Liver (tissue), 9 donors: ENCODE data around the gene OST4. TPM values are rescaled to one million over a fixed set of nuclear protein-coding genes. Genes with fewer than 3 reads are reported as not detected.

Experiments used
- DNase-seq: peaks from one replicate; pipeline ENCODE4 v3.0.0-alpha.2; 2017; ENCODE audit warnings: low spot score
- H3K27ac ChIP-seq, 2 donors: one replicate each; pipeline ENCODE4 v1.7.0; 2013; ENCODE audit warnings: inconsistent platforms in 2 of 2, low read length in 2 of 2, control low read depth in 1 of 2, low read depth in 1 of 2, mild to moderate bottlenecking in 1 of 2
- H3K27me3 ChIP-seq, 4 donors: one replicate each; pipeline versions ENCODE4 v1.6.1 to v1.7.0; 2013; ENCODE audit warnings: low read length in 3 of 4, inconsistent platforms in 1 of 4, mild to moderate bottlenecking in 1 of 4, moderate library complexity in 1 of 4; ENCODE audit not compliant: control insufficient read depth in 4 of 4, insufficient read depth in 4 of 4
- H3K36me3 ChIP-seq, 4 donors: one replicate each; pipeline versions ENCODE4 v1.6.1 to v1.7.0; 2013; ENCODE audit warnings: low read length in 3 of 4, mild to moderate bottlenecking in 3 of 4, low read depth in 1 of 4, moderate library complexity in 1 of 4; ENCODE audit not compliant: control insufficient read depth in 4 of 4, insufficient read depth in 3 of 4
- H3K4me1 ChIP-seq, 4 donors: one replicate each; pipeline versions ENCODE4 v1.6.1 to v1.7.0; 2013; ENCODE audit warnings: low read length in 3 of 4, mild to moderate bottlenecking in 3 of 4, moderate library complexity in 1 of 4; ENCODE audit not compliant: control insufficient read depth in 4 of 4, insufficient read depth in 4 of 4
- H3K4me3 ChIP-seq, 3 donors: one replicate each; pipeline versions ENCODE4 v1.6.1 to v1.7.0; 2013; ENCODE audit warnings: low read length in 3 of 3, control low read depth in 1 of 3, low read depth in 1 of 3, mild to moderate bottlenecking in 1 of 3
- H3K9ac ChIP-seq, 2 donors: one replicate each; pipeline ENCODE4 v1.7.0; 2013; ENCODE audit warnings: low read length in 2 of 2, mild to moderate bottlenecking in 2 of 2, moderate library complexity in 2 of 2, control low read depth in 1 of 2, low read depth in 1 of 2
- H3K9me3 ChIP-seq, 4 donors: one replicate each; pipeline versions ENCODE4 v1.6.1 to v1.7.0; 2013; ENCODE audit warnings: low read length in 3 of 4; ENCODE audit not compliant: control insufficient read depth in 4 of 4
- EGR1 ChIP-seq, 2 donors: IDR thresholded peaks; 2 replicates each; pipeline ENCODE4 v1.6.1; 2016 to 2018; ENCODE audit warnings: antibody characterized with exemption in 2 of 2, low read depth in 2 of 2
- FOXA2 ChIP-seq: IDR thresholded peaks from 2 replicates; pipeline ENCODE4 v1.6.1; 2016; ENCODE audit warnings: antibody characterized with exemption
- GABPA ChIP-seq, 2 donors: IDR thresholded peaks in 1 of 2; conservative IDR thresholded peaks in 1 of 2; 2 replicates each; pipeline ENCODE4 v1.6.1; 2016; ENCODE audit warnings: antibody characterized with exemption in 2 of 2, mild to moderate bottlenecking in 1 of 2, moderate library complexity in 1 of 2
- HNF4A ChIP-seq, 2 donors: conservative IDR thresholded peaks; 2 replicates each; pipeline ENCODE4 v1.6.1; 2016; ENCODE audit warnings: antibody characterized with exemption in 2 of 2, mild to moderate bottlenecking in 2 of 2
- HNF4G ChIP-seq: IDR thresholded peaks from 2 replicates; pipeline ENCODE4 v1.6.1; 2016; ENCODE audit warnings: antibody characterized with exemption
- JUND ChIP-seq, 2 donors: IDR thresholded peaks; 2 replicates each; pipeline ENCODE4 v1.6.1; 2016; ENCODE audit warnings: antibody characterized with exemption in 2 of 2
- NR2F2 ChIP-seq: IDR thresholded peaks from 2 replicates; pipeline ENCODE4 v1.6.1; 2016; ENCODE audit warnings: antibody characterized with exemption
- RAD21 ChIP-seq, 2 donors: IDR thresholded peaks; 2 replicates each; pipeline ENCODE4 v1.6.1; 2016; ENCODE audit warnings: antibody characterized with exemption in 2 of 2, mild to moderate bottlenecking in 2 of 2
- RXRA ChIP-seq, 2 donors: IDR thresholded peaks; 2 replicates each; pipeline ENCODE4 v1.6.1; 2017 to 2018; ENCODE audit warnings: antibody characterized with exemption in 2 of 2, mild to moderate bottlenecking in 1 of 2
- SP1 ChIP-seq: IDR thresholded peaks from 2 replicates; pipeline ENCODE4 v1.6.1; 2018; ENCODE audit warnings: antibody characterized with exemption, mild to moderate bottlenecking
- TAF1 ChIP-seq: conservative IDR thresholded peaks from 2 replicates; pipeline ENCODE4 v1.6.1; 2016; ENCODE audit warnings: antibody characterized with exemption, mild to moderate bottlenecking
- YY1 ChIP-seq: IDR thresholded peaks from 2 replicates; pipeline ENCODE4 v1.6.1; 2016; ENCODE audit warnings: antibody characterized with exemption, mild to moderate bottlenecking
- WGBS: extraction: QIAGEN DNeasy Blood & Tissue Kit; methylation state at CpG from one replicate; pipeline ENCODE4 v1.1.7; 2013; 5-methylcytosine and 5-hydroxymethylcytosine counted together
- polyA plus RNA-seq, 2 donors: library from polyadenylated mRNA; stranded (reverse) in 1 of 2; unstranded in 1 of 2; fragments of 200-250 nt in 1 of 2; fragments of >200 nt in 1 of 2; fragmentation: Nextera tagmentation in 1 of 2; extraction: Ambion mirVana in 1 of 2; gene quantifications; one replicate each; pipeline versions ENCODE4 v1.2.1 to v1.2.3, GENCODE V29; 2013 to 2015
- total RNA-seq, 2 donors: library from RNA; depleted of rRNA; stranded (reverse); fragments of >200 nt; gene quantifications; one replicate each; pipeline ENCODE4 v1.2.3, GENCODE V29; 2014
- TF ChIP-seq, protein P1 (sequence below): IDR thresholded peaks from 2 replicates; pipeline ENCODE4 v1.6.1; 2016; ENCODE audit warnings: antibody characterized with exemption
- TF ChIP-seq, protein P2 (sequence below): IDR thresholded peaks from 2 replicates; pipeline ENCODE4 v1.6.1; 2016; ENCODE audit warnings: antibody characterized with exemption, mild to moderate bottlenecking
- TF ChIP-seq, protein P3 (sequence below): IDR thresholded peaks from 2 replicates; pipeline ENCODE4 v1.6.1; 2016; ENCODE audit warnings: antibody characterized with exemption
- TF ChIP-seq, protein P4 (sequence below): fragments of 150-350 bp; IDR thresholded peaks from 2 replicates; pipeline ENCODE4 v1.5.1; 2017; ENCODE audit warnings: improper control_type of control experiment, low read depth, low read length; ENCODE audit not compliant: missing input control
- donor health status: healthy.
- donor health status: healthy.
- donor health status: healthy.
- donor health status: healthy.
- donor health status: healthy.

Gene OST4
- total and polyA plus RNA-seq, 4 donors = 94.8 to 377 (median 206) TPM

DNA sequence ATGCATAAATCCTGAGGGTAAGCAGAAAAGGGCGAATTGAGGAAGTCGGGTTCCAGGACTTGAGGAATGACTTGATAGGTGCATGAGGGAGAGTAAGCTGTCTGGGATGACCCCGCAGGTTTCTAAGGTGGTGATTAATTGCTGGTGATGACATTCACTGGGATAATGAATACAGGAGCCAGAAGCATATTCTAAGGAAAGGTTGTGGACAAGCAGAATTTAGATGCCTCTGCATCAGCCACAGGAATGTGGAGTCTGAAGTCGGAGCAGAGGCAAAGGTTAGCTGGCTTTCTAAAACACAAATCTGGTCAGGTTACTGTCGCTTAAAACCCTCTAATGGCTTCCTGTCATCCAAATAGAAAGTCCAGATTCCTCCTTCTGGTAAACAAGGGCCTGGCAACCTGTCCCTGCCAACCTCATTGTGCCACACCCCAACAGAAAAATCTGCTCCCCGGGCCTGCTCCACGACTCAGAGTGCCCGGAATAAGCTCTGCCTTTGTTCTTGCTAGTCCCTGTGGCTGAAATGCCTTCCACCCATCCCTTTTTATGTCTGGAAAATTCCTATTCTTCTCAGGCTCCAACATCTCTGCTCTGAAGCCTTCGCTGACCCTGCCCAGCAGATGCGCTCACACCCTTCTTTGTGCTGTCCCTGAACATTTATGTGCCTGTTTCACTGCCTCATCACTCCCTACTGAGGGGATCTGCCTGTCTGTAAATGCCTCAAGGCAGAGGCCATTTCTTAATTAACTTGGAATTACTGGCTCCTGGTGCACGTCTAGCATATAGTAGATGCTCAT, 50.0 kb downstream of the OST4 start:
- Histone ChIP-seq H3K36me3 (peaks cover 6 to 31% (median 12%) of the 10 kb centered on the region in 4 donors), H3K27me3 (no peaks in the 10 kb centered on the region), H3K9me3 (no peaks in the 10 kb centered on the region), H3K27ac (peak overlapping the region in 1 of 2 donors; percentile 7), H3K4me3 (no peak overlapping the region), H3K9ac (no peak overlapping the region), H3K4me1 (peaks cover 17 to 49% (median 41%) of the 10 kb centered on the region in 4 donors)
- no peak for DNase-seq
- TF ChIP-seq, protein P1, sequence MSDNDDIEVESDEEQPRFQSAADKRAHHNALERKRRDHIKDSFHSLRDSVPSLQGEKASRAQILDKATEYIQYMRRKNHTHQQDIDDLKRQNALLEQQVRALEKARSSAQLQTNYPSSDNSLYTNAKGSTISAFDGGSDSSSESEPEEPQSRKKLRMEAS = no peak
- TF ChIP-seq SP1 = peak; percentile 45
- peak; percentile 34 for TF ChIP-seq FOXA2
- TF ChIP-seq, protein P2, sequence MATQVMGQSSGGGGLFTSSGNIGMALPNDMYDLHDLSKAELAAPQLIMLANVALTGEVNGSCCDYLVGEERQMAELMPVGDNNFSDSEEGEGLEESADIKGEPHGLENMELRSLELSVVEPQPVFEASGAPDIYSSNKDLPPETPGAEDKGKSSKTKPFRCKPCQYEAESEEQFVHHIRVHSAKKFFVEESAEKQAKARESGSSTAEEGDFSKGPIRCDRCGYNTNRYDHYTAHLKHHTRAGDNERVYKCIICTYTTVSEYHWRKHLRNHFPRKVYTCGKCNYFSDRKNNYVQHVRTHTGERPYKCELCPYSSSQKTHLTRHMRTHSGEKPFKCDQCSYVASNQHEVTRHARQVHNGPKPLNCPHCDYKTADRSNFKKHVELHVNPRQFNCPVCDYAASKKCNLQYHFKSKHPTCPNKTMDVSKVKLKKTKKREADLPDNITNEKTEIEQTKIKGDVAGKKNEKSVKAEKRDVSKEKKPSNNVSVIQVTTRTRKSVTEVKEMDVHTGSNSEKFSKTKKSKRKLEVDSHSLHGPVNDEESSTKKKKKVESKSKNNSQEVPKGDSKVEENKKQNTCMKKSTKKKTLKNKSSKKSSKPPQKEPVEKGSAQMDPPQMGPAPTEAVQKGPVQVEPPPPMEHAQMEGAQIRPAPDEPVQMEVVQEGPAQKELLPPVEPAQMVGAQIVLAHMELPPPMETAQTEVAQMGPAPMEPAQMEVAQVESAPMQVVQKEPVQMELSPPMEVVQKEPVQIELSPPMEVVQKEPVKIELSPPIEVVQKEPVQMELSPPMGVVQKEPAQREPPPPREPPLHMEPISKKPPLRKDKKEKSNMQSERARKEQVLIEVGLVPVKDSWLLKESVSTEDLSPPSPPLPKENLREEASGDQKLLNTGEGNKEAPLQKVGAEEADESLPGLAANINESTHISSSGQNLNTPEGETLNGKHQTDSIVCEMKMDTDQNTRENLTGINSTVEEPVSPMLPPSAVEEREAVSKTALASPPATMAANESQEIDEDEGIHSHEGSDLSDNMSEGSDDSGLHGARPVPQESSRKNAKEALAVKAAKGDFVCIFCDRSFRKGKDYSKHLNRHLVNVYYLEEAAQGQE = no peak
- peak; percentile 49 to 65 for TF ChIP-seq HNF4A (conservative IDR thresholded peaks at IDR 0.05)
- no peak for TF ChIP-seq GABPA (IDR thresholded peaks at IDR 0.05 in 1 of 2, conservative IDR thresholded peaks at IDR 0.05 in 1 of 2)
- no peak for TF ChIP-seq JUND (IDR thresholded peaks at IDR 0.05)
- TF ChIP-seq, protein P3, sequence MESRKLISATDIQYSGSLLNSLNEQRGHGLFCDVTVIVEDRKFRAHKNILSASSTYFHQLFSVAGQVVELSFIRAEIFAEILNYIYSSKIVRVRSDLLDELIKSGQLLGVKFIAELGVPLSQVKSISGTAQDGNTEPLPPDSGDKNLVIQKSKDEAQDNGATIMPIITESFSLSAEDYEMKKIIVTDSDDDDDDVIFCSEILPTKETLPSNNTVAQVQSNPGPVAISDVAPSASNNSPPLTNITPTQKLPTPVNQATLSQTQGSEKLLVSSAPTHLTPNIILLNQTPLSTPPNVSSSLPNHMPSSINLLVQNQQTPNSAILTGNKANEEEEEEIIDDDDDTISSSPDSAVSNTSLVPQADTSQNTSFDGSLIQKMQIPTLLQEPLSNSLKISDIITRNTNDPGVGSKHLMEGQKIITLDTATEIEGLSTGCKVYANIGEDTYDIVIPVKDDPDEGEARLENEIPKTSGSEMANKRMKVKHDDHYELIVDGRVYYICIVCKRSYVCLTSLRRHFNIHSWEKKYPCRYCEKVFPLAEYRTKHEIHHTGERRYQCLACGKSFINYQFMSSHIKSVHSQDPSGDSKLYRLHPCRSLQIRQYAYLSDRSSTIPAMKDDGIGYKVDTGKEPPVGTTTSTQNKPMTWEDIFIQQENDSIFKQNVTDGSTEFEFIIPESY = no peak
- TF ChIP-seq YY1 = peak; percentile 66
- TF ChIP-seq RAD21 (IDR thresholded peaks at IDR 0.05) = no peak
- TF ChIP-seq, protein P4, sequence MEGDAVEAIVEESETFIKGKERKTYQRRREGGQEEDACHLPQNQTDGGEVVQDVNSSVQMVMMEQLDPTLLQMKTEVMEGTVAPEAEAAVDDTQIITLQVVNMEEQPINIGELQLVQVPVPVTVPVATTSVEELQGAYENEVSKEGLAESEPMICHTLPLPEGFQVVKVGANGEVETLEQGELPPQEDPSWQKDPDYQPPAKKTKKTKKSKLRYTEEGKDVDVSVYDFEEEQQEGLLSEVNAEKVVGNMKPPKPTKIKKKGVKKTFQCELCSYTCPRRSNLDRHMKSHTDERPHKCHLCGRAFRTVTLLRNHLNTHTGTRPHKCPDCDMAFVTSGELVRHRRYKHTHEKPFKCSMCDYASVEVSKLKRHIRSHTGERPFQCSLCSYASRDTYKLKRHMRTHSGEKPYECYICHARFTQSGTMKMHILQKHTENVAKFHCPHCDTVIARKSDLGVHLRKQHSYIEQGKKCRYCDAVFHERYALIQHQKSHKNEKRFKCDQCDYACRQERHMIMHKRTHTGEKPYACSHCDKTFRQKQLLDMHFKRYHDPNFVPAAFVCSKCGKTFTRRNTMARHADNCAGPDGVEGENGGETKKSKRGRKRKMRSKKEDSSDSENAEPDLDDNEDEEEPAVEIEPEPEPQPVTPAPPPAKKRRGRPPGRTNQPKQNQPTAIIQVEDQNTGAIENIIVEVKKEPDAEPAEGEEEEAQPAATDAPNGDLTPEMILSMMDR = no peak
- peak; percentile 15 to 44 for TF ChIP-seq RXRA (IDR thresholded peaks at IDR 0.05)
- TF ChIP-seq HNF4G = no peak
- no peak for TF ChIP-seq TAF1
- no peak for TF ChIP-seq NR2F2
- no peak for TF ChIP-seq EGR1 (IDR thresholded peaks at IDR 0.05; ENCODE audit: low read depth in 2 of 2)
- 59% methylated on average over 11 of the region's 11 CpGs for WGBS

Other genes with a start within 250 kb of the OST4 start
- not detected for gene DPYSL5, start 223.5 kb downstream of the OST4 start, total RNA-seq
- gene DPYSL5, start 223.5 kb downstream of the OST4 start, polyA plus RNA-seq = not detected
- gene MAPRE3, start 101.0 kb downstream of the OST4 start, total RNA-seq = 1 to 10 TPM; 1.0 to 8.1 TPM
- 10 to 100 TPM; 11.5 to 15.8 TPM for gene MAPRE3, start 101.0 kb downstream of the OST4 start, polyA plus RNA-seq
- 10 to 100 TPM; 17.1 to 48.4 TPM for gene TMEM214, start 38.7 kb downstream of the OST4 start, total RNA-seq
- gene TMEM214, start 38.7 kb downstream of the OST4 start, polyA plus RNA-seq = 10 to 100 TPM; 28.3 to 53.4 TPM
- 1 to 10 TPM; 4.7 to 9.0 TPM for gene AGBL5, start 20.0 kb downstream of the OST4 start, total RNA-seq
- 1 to 10 TPM; 3.2 to 5.0 TPM for gene AGBL5, start 20.0 kb downstream of the OST4 start, polyA plus RNA-seq
- 10 to 100 TPM; 24.8 to 26.1 TPM for gene EMILIN1, start 7.0 kb upstream of the OST4 start, total RNA-seq
- 10 to 100 TPM in 1 of 2 donors, 1 to 10 TPM in 1; 3.4 to 23.1 TPM for gene EMILIN1, start 7.0 kb upstream of the OST4 start, polyA plus RNA-seq
- gene KHK, start 15.1 kb upstream of the OST4 start, total RNA-seq = 100 to 1,000 TPM in 1 of 2 donors, 10 to 100 TPM in 1; 26.1 to 152 TPM
- gene KHK, start 15.1 kb upstream of the OST4 start, polyA plus RNA-seq = 100 to 1,000 TPM; 223 to 462 TPM
- 10 to 100 TPM in 1 of 2 donors, under 1 TPM in 1; 0.98 to 10.3 TPM for gene CGREF1, start 47.5 kb upstream of the OST4 start, total RNA-seq
- gene CGREF1, start 47.5 kb upstream of the OST4 start, polyA plus RNA-seq = 10 to 100 TPM; 13.0 to 16.1 TPM
- gene ABHD1, start 52.2 kb upstream of the OST4 start, total RNA-seq = under 1 TPM; 0.09 to 0.67 TPM
- gene ABHD1, start 52.2 kb upstream of the OST4 start, polyA plus RNA-seq = 1 to 10 TPM in 1 of 2 donors, under 1 TPM in 1; 0.54 to 2.0 TPM
- gene PREB, start 63.0 kb upstream of the OST4 start, total RNA-seq = 10 to 100 TPM; 21.5 to 81.4 TPM
- gene PREB, start 63.0 kb upstream of the OST4 start, polyA plus RNA-seq = 10 to 100 TPM; 40.3 to 98.4 TPM
- gene PRR30, start 67.8 kb upstream of the OST4 start, total RNA-seq = not detected
- gene PRR30, start 67.8 kb upstream of the OST4 start, polyA plus RNA-seq = not detected
- under 1 TPM; under 0.01 to 0.05 TPM for gene TCF23, start 77.3 kb upstream of the OST4 start, total RNA-seq
- gene TCF23, start 77.3 kb upstream of the OST4 start, polyA plus RNA-seq = under 1 TPM in 1 of 2 donors, not detected in 1; 0.02 TPM
- 10 to 100 TPM; 44.9 to 48.6 TPM for gene ATRAID, start 140.4 kb upstream of the OST4 start, total RNA-seq
- gene ATRAID, start 140.4 kb upstream of the OST4 start, polyA plus RNA-seq = 10 to 100 TPM; 49.3 to 77.5 TPM
- gene SLC5A6, start 140.6 kb upstream of the OST4 start, total RNA-seq = 100 to 1,000 TPM in 1 of 2 donors, 10 to 100 TPM in 1; 12.5 to 100 TPM
- 100 to 1,000 TPM in 1 of 2 donors, 10 to 100 TPM in 1; 46.0 to 217 TPM for gene SLC5A6, start 140.6 kb upstream of the OST4 start, polyA plus RNA-seq
- gene CAD, start 145.7 kb upstream of the OST4 start, total RNA-seq = 10 to 100 TPM; 18.7 to 23.2 TPM
- gene CAD, start 145.7 kb upstream of the OST4 start, polyA plus RNA-seq = 1 to 10 TPM; 6.3 to 8.4 TPM
- not detected for gene SLC30A3, start 191.4 kb upstream of the OST4 start, total RNA-seq
- gene SLC30A3, start 191.4 kb upstream of the OST4 start, polyA plus RNA-seq = under 1 TPM in 1 of 2 donors, not detected in 1; 0.20 TPM
- gene DNAJC5G, start 203.8 kb upstream of the OST4 start, total RNA-seq = not detected
- gene DNAJC5G, start 203.8 kb upstream of the OST4 start, polyA plus RNA-seq = not detected
- not detected for gene TRIM54, start 210.8 kb upstream of the OST4 start, total RNA-seq
- under 1 TPM in 1 of 2 donors, not detected in 1; 0.03 TPM for gene TRIM54, start 210.8 kb upstream of the OST4 start, polyA plus RNA-seq
- gene UCN, start 236.8 kb upstream of the OST4 start, total RNA-seq = under 1 TPM in 1 of 2 donors, not detected in 1; 0.25 TPM
- gene UCN, start 236.8 kb upstream of the OST4 start, polyA plus RNA-seq = under 1 TPM; 0.42 to 0.83 TPM